IMR-90 (cell line): ENCODE data around the gene ARHGEF10L. TPM values are rescaled to one million over a fixed set of nuclear protein-coding genes. Genes with fewer than 3 reads are reported as not detected.

Experiments used
- ATAC-seq: fragments of 200-7000 bp; cut with Tn5 transposase; 2 replicates; pipeline ENCODE4 v1.9.1; 2020; ENCODE audit warnings: low read depth, mild to moderate bottlenecking, moderate library complexity
- BruUV-seq: library from RNA; stranded (reverse); fragments of 400-500 nt; replicated peaks from 2 replicates; lab custom pipeline; 2021; lab: Mats Ljungman, UMichigan
- CTCF ChIA-PET: fragments of 300-600 bp; formaldehyde crosslinking; extraction: SDS; loops from one replicate; lab custom pipeline; 2021; ENCODE audit warnings: antibody characterized with exemption; lab: Yijun Ruan, JAX
- POLR2A ChIA-PET: fragments of 300-600 bp; sonication (Branson Sonifier 250); formaldehyde crosslinking; loops from one replicate; lab custom pipeline; 2022; ENCODE audit warnings: antibody characterized with exemption; ENCODE audit not compliant: unreplicated experiment; lab: Charles Lee
- DNase-seq: peaks from one replicate; pipeline ENCODE4 v3.0.0; 2013
- H2AFZ ChIP-seq: replicated peaks from 2 replicates; pipeline ENCODE3; 2013; ENCODE audit warnings: low read length, mild to moderate bottlenecking; ENCODE audit not compliant: poor library complexity
- H2AK5ac ChIP-seq: 2 replicates; pipeline ENCODE4 v1.6.1; 2013; ENCODE audit warnings: low read depth, low read length, inconsistent platforms
- H2AK9ac ChIP-seq: replicated peaks from 2 replicates; pipeline ENCODE3; 2013; ENCODE audit warnings: mild to moderate bottlenecking, low read depth, low read length, moderate library complexity; ENCODE audit not compliant: poor library complexity
- H2BK120ac ChIP-seq: 2 replicates; pipeline ENCODE4 v1.6.1; 2013; ENCODE audit warnings: low read depth, low read length, inconsistent platforms
- H2BK15ac ChIP-seq: 3 replicates; pipeline ENCODE4 v1.6.1; 2013; ENCODE audit warnings: low read depth, low read length, inconsistent platforms
- H2BK20ac ChIP-seq: 2 replicates; pipeline ENCODE4 v1.6.1; 2013; ENCODE audit warnings: low read depth, mild to moderate bottlenecking, inconsistent platforms, low read length, moderate library complexity
- H2BK5ac ChIP-seq: 2 replicates; pipeline ENCODE4 v1.6.1; 2013; ENCODE audit warnings: mild to moderate bottlenecking, low read depth, low read length, inconsistent platforms; ENCODE audit not compliant: poor library complexity, severe bottlenecking
- H3K14ac ChIP-seq: replicated peaks from 2 replicates; pipeline ENCODE4 v1.6.1; 2013; ENCODE audit warnings: low read depth, low read length, inconsistent platforms
- H3K18ac ChIP-seq: 2 replicates; pipeline ENCODE4 v1.6.1; 2013; ENCODE audit warnings: low read depth, low read length, control low read depth
- H3K23ac ChIP-seq: 2 replicates; pipeline ENCODE4 v1.6.1; 2013; ENCODE audit warnings: low read depth, low read length, inconsistent platforms
- H3K27ac ChIP-seq: 2 replicates; pipeline ENCODE4 v1.5.1; 2013; ENCODE audit warnings: mild to moderate bottlenecking, control low read depth, low read length; ENCODE audit not compliant: insufficient read depth
- H3K27me3 ChIP-seq: 2 replicates; pipeline ENCODE4 v1.6.1; 2013; ENCODE audit warnings: low read length; ENCODE audit not compliant: control insufficient read depth, insufficient read depth
- H3K36me3 ChIP-seq: 2 replicates; pipeline ENCODE4 v1.6.1; 2013; ENCODE audit warnings: low read length, mixed read lengths; ENCODE audit not compliant: control insufficient read depth, insufficient read depth
- H3K4ac ChIP-seq: 2 replicates; pipeline ENCODE4 v1.6.1; 2013; ENCODE audit warnings: low read depth, low read length, inconsistent platforms
- H3K4me1 ChIP-seq: 2 replicates; pipeline ENCODE4 v1.6.1; 2013; ENCODE audit warnings: low read length, mixed read lengths; ENCODE audit not compliant: control insufficient read depth, insufficient read depth
- H3K4me2 ChIP-seq: 2 replicates; pipeline ENCODE4 v1.6.1; 2013; ENCODE audit warnings: low read depth, mild to moderate bottlenecking, control low read depth, low read length, moderate library complexity
- H3K4me3 ChIP-seq: 2 replicates; pipeline ENCODE4 v1.5.1; 2013; ENCODE audit warnings: low read depth, mild to moderate bottlenecking, control low read depth, low read length, moderate library complexity; ENCODE audit not compliant: insufficient read depth
- H3K56ac ChIP-seq: 2 replicates; pipeline ENCODE4 v1.6.1; 2013; ENCODE audit warnings: low read length, inconsistent platforms; ENCODE audit not compliant: insufficient read depth; ENCODE audit errors: extremely low read depth
- H3K79me1 ChIP-seq, 2 experiments: 2 replicates each; pipeline ENCODE4 v1.6.1; 2013; ENCODE audit warnings: low read length in 2 of 2, inconsistent platforms in 1 of 2, low read depth in 1 of 2
- H3K9ac ChIP-seq: 2 replicates; pipeline ENCODE4 v1.6.1; 2013; ENCODE audit warnings: low read depth, low read length, control low read depth
- H3K9me1 ChIP-seq: 2 replicates; pipeline ENCODE4 v1.6.1; 2013; ENCODE audit warnings: low read length, inconsistent platforms; ENCODE audit not compliant: insufficient read depth
- H3K9me3 ChIP-seq: 2 replicates; pipeline ENCODE4 v1.6.1; 2013; ENCODE audit warnings: low read length; ENCODE audit not compliant: control insufficient read depth, insufficient read depth
- H4K20me1 ChIP-seq: 2 replicates; pipeline ENCODE4 v1.6.1; 2013; ENCODE audit warnings: low read length, inconsistent platforms; ENCODE audit not compliant: insufficient read depth
- H4K5ac ChIP-seq: 2 replicates; pipeline ENCODE4 v1.6.1; 2013; ENCODE audit warnings: mild to moderate bottlenecking, low read depth, low read length, control low read depth
- H4K8ac ChIP-seq, 2 experiments: 2 replicates each; pipeline ENCODE4 v1.6.1; 2013; ENCODE audit warnings: low read depth in 2 of 2, low read length in 2 of 2, control low read depth in 1 of 2, inconsistent platforms in 1 of 2
- H4K91ac ChIP-seq: 2 replicates; pipeline ENCODE4 v1.6.1; 2013; ENCODE audit warnings: low read depth, low read length, inconsistent platforms; ENCODE audit not compliant: insufficient read depth
- BHLHE40 ChIP-seq: fragments of 150-350 bp; IDR thresholded peaks from 2 replicates; pipeline ENCODE4 v1.6.1; 2016; ENCODE audit warnings: mild to moderate bottlenecking, low read depth, low read length
- CEBPB ChIP-seq: IDR thresholded peaks from 2 replicates; pipeline ENCODE4 v1.6.1; 2012; ENCODE audit warnings: low read depth, low read length, improper control_type of control experiment
- CHD1 ChIP-seq: IDR thresholded peaks from 2 replicates; pipeline ENCODE4 v1.6.1; 2012; ENCODE audit warnings: low read depth, low read length, improper control_type of control experiment
- CTCF ChIP-seq: conservative IDR thresholded peaks from 2 replicates; pipeline ENCODE4 v1.5.1; 2012; ENCODE audit warnings: mild to moderate bottlenecking, low read depth, low read length, improper control_type of control experiment
- FOS ChIP-seq: fragments of 150-350 bp; IDR thresholded peaks from 2 replicates; pipeline ENCODE4 v1.6.1; 2016; ENCODE audit warnings: low read depth, low read length
- MAFK ChIP-seq: IDR thresholded peaks from 2 replicates; pipeline ENCODE4 v1.6.1; 2012; ENCODE audit warnings: low read depth, low read length, improper control_type of control experiment
- MAZ ChIP-seq: IDR thresholded peaks from 2 replicates; pipeline ENCODE4 v1.6.1; 2012; ENCODE audit warnings: low read depth, mild to moderate bottlenecking, low read length, improper control_type of control experiment, moderate library complexity, borderline replicate concordance
- MXI1 ChIP-seq: IDR thresholded peaks from 2 replicates; pipeline ENCODE4 v1.6.1; 2012; ENCODE audit warnings: low read depth, mild to moderate bottlenecking, low read length, moderate library complexity, borderline replicate concordance
- NFE2L2 ChIP-seq: fragments of 150-350 bp; IDR thresholded peaks from 2 replicates; pipeline ENCODE4 v1.6.1; 2016; ENCODE audit warnings: low read depth, mild to moderate bottlenecking, low read length
- POLR2A ChIP-seq: IDR thresholded peaks from 2 replicates; pipeline ENCODE4 v1.6.1; 2012; ENCODE audit warnings: mild to moderate bottlenecking, low read depth, low read length
- RCOR1 ChIP-seq: IDR thresholded peaks from 2 replicates; pipeline ENCODE4 v1.6.1; 2012; ENCODE audit warnings: mild to moderate bottlenecking, low read length, improper control_type of control experiment; ENCODE audit not compliant: insufficient replicate concordance
- RFX5 ChIP-seq: IDR thresholded peaks from 2 replicates; pipeline ENCODE4 v1.8.0; 2012; ENCODE audit warnings: low read depth, mild to moderate bottlenecking, low read length, moderate library complexity
- SMC3 ChIP-seq: fragments of 150-350 bp; IDR thresholded peaks from 2 replicates; pipeline ENCODE4 v1.6.1; 2016; ENCODE audit warnings: low read depth, mild to moderate bottlenecking, antibody characterized with exemption, low read length, moderate library complexity
- WGBS, 2 experiments: methylation state at CpG; one replicate each; pipeline versions ENCODE4 v1.1.5 to v1.1.7; 2013; ENCODE audit warnings: missing lambda C conversion rate in 2 of 2; ENCODE audit not compliant: insufficient read length in 1 of 2; ENCODE audit errors: extremely low coverage in 2 of 2; 5-methylcytosine and 5-hydroxymethylcytosine counted together
- dilution Hi-C: fragments of 300-500 bp; cut with HindIII; formaldehyde crosslinking; loops from one replicate; pipeline ENCODE4 v1.14.3; 2018; ENCODE audit warnings: low sequenced_read_pairs; ENCODE audit not compliant: unreplicated experiment
- in situ Hi-C: fragments of 300-500 bp; cut with MboI; formaldehyde crosslinking; loops from 3 replicates; pipeline ENCODE4 v1.14.3; 2019; ENCODE audit warnings: low sequenced_read_pairs, inconsistent platforms, mixed read lengths
- intact Hi-C: fragments of 100-400 bp; cut with micrococcal nuclease; formaldehyde crosslinking; loops from 2 replicates; pipeline ENCODE4 v1.10.0; 2022
- polyA plus RNA-seq, 3 experiments: library from polyadenylated mRNA; depleted of rRNA; stranded (reverse); fragments of >200 nt; gene quantifications; 2 replicates each; pipeline ENCODE4 v1.2.3, GENCODE V29; 2012; ENCODE audit warnings: low replicate concordance in 1 of 3
- total RNA-seq: library from RNA; depleted of rRNA; stranded (reverse); fragments of >200 nt; gene quantifications from 2 replicates; pipeline ENCODE4 v1.2.3, GENCODE V29; 2012
- TF ChIP-seq, protein P1 (sequence below): fragments of 150-350 bp; IDR thresholded peaks from 2 replicates; pipeline ENCODE4 v1.6.1; 2017; ENCODE audit warnings: mild to moderate bottlenecking, antibody characterized with exemption, low read length, low read depth

ARHGEF10L gene
- total and polyA plus RNA-seq, 2 of the 4 experiments (the other 2 are of a cell fraction), result 4.8 to 12.4 TPM

DNA sequence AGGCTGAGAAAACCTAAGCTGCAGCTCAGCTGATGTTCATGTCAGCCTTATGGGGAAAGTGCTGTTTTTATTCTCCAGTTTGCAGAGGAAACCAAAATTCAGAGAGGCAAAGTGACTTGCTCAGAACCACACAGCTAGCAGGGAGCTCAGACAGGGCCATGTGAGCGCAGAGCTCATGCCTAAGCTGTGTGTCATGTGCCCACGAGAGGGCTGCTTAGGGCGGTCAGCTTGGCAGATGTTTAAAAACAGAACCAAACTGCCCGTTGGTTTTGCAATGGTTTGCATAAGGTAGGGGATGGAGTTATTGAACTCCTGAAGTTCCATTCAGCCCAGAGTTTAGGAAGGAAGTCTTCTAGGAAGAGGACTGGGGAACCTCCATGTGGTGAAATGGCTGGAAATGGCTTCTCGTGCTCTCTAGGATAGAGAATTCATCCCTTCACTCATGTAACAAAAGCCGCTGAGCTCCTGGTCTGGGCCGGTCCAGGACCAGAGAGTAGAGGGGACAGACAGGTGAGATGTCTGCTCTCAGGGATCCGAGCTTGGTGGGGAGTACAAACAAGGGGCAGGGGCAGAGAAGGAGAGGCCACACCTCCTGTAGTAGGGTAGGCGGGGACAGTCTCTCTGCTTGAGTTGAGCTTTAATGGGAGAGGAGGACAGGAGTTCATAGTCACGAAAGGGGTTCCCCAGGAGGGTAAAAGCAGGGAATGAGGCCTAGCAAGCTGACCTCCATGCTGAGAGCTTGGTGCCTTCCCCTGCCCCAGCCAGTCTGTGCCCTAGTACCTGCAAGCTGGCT is 46.9 kb downstream of the ARHGEF10L start:
- peak; percentile 87 for DNase-seq
- peak overlapping the region in 1 of 2 experiments; percentile 15; a peak in 2 of 4 replicates for H4K8ac ChIP-seq
- peak overlapping the region; percentile 27 for H2BK5ac ChIP-seq
- peaks cover 3% of the 10 kb centered on the region; the same call in 1 of the 2 replicates for H3K36me3 ChIP-seq
- no peak overlapping the region for H3K9ac ChIP-seq
- 0 out of 2 replicates have a peak, but pooled peaks cover 3% of the 10 kb centered on the region for H4K20me1 ChIP-seq
- no peak overlapping the region for H3K4me3 ChIP-seq
- no peaks in the 10 kb centered on the region for H3K27me3 ChIP-seq
- BruUV-seq, result no TSS peak
- H3K9me1 ChIP-seq, result peaks cover 22% of the 10 kb centered on the region
- peaks cover 0 to 32% of the 10 kb centered on the region in 2 experiments; a peak in 2 of 4 replicates for H3K79me1 ChIP-seq
- CTCF ChIA-PET, result interaction anchor here (0.6 to 1.7 kb wide), 4 partner anchors 10 to 84 kb away, joined by 3 to 7 read pairs (median 4); no protein-coding TSS in a partner anchor
- H3K4ac ChIP-seq, result peak overlapping the region; percentile 34
- no peak overlapping the region for H3K23ac ChIP-seq
- H3K18ac ChIP-seq, result peak overlapping the region; percentile 5; the same call in 1 of the 2 replicates
- in situ Hi-C loops, result no loop called here
- H3K9me3 ChIP-seq, result no peaks in the 10 kb centered on the region
- H2AK9ac ChIP-seq, result peak overlapping the region; percentile 20
- intact Hi-C loops, result loop anchor here (5.0 kb wide), 2 partner anchors 44 to 84 kb away; no protein-coding TSS in a partner anchor
- dilution Hi-C loops, result no loop called here
- H4K91ac ChIP-seq, result peak overlapping the region; percentile 27
- H2BK120ac ChIP-seq, result peak overlapping the region; percentile 21; the same call in 1 of the 2 replicates
- peaks cover 30% of the 10 kb centered on the region for H3K4me1 ChIP-seq
- H3K4me2 ChIP-seq, result peak overlapping the region; percentile 9; the same call in 1 of the 2 replicates
- 0 out of 2 replicates have a peak overlapping the region, but pooled peaks have one; percentile 15 for H3K14ac ChIP-seq
- H2AK5ac ChIP-seq, result peak overlapping the region; percentile 82; the same call in 1 of the 2 replicates
- WGBS, 2 experiments, result 0% methylated on average over 1 of the region's 10 CpGs; no CpG with 5 or more reads in 1 of the 2 experiments
- H4K5ac ChIP-seq, result no peak overlapping the region
- H2BK15ac ChIP-seq, result no peak overlapping the region
- POLR2A ChIA-PET, result interaction anchor here (0.6 kb wide), 1 partner anchor 460 kb away, joined by 5 read pairs; no protein-coding TSS in a partner anchor
- ATAC-seq, result peak; percentile 88
- H2BK20ac ChIP-seq, result peak overlapping the region; percentile 17; the same call in 1 of the 2 replicates
- peak overlapping the region; percentile 26; the same call in 1 of the 2 replicates for H3K27ac ChIP-seq
- peak overlapping the region; percentile 45 for H2AFZ ChIP-seq
- no peak overlapping the region for H3K56ac ChIP-seq
- TF ChIP-seq CEBPB (peak; percentile 87), RCOR1 (peak; percentile 56), NFE2L2 (no peak), MAFK (no peak), FOS (peak; percentile 47; the same call in 1 of the 2 replicates), MXI1 (0 out of 2 replicates have a peak, but pooled peaks have one; percentile 44), BHLHE40 (peak; percentile 42; the same call in 1 of the 2 replicates), SMC3 (no peak), MAZ (0 out of 2 replicates have a peak, but pooled peaks have one; percentile 19), CHD1 (no peak), RFX5 (no peak), POLR2A (no peak), CTCF (no peak)
- TF ChIP-seq, protein P1, sequence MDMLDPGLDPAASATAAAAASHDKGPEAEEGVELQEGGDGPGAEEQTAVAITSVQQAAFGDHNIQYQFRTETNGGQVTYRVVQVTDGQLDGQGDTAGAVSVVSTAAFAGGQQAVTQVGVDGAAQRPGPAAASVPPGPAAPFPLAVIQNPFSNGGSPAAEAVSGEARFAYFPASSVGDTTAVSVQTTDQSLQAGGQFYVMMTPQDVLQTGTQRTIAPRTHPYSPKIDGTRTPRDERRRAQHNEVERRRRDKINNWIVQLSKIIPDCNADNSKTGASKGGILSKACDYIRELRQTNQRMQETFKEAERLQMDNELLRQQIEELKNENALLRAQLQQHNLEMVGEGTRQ, result peak; percentile 89
